GM10266 (cell line): Measurements from ENCODE around the gene CDH23.

Experiments used
- DNase-seq: peaks from one replicate; pipeline ENCODE4 v3.0.0; 2012; ENCODE audit errors: extremely low spot score
- CTCF ChIP-seq: IDR thresholded peaks from 2 replicates; pipeline ENCODE4 v1.5.1; 2012; ENCODE audit warnings: mild to moderate bottlenecking, low read depth; ENCODE audit not compliant: control insufficient read depth, insufficient read depth; ENCODE audit errors: missing control alignments

The CDH23 gene

GRCh38 chr10:71635251-71635866 is 238.6 kb downstream of the CDH23 start:
- TF ChIP-seq CTCF = no peak
- no peak for DNase-seq

- DNase-seq = no peak
- no peak for TF ChIP-seq CTCF
These were observed 239.1 kb downstream of the CDH23 start for GRCh38 chr10:71635867-71636266.

DNA sequence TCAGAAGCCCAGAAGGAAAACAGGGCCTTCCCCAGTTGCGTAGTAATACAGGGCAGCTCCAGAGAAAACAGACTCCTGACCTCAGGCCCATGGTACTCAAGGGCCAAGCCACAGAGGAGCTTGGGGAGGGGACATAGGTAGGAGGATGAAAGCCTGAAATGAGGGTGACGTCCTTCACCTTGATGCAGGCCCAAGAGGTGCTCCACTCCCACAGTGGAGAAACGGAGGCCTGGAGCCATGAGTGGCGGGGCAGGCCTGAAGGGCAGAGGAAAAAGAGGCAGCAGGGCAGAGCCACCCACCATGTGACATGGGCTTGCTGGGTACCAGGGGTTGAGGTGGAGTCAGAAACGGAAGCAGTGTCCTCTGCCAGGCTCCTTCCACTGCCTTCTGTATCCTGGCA is 239.9 kb downstream of the CDH23 start:
- TF ChIP-seq CTCF = no peak

GRCh38 chr10:71637305-71637704 is 240.6 kb downstream of the CDH23 start:
- no peak for DNase-seq
- no peak for TF ChIP-seq CTCF

More for the DNA sequence above, 239.9 kb downstream of the CDH23 start:
- DNase-seq = no peak

- DNase-seq = no peak
- no peak for TF ChIP-seq CTCF
These were observed 241.5 kb downstream of the CDH23 start for GRCh38 chr10:71638064-71638821.

GRCh38 chr10:71638822-71639719 is 242.4 kb downstream of the CDH23 start:
- DNase-seq = no peak
- TF ChIP-seq CTCF = no peak

- no peak for DNase-seq
- no peak for TF ChIP-seq CTCF
These were observed 243.9 kb downstream of the CDH23 start for GRCh38 chr10:71640607-71641006.
